Activated B cell treated with CpG ODN at 0.5 μM for 24 hours (primary cell): ENCODE measurements around the gene MICAL3. TPM values are rescaled to one million over a fixed set of nuclear protein-coding genes. Genes with fewer than 3 reads are reported as not detected.
"Not testable (repeated sequence)": the region's sequence is repeated elsewhere in the genome, so short reads cannot be mapped to it uniquely, and the experiment has no call there.

Experiments
- ATAC-seq: fragments of 200-7000 bp; cut with Tn5 transposase; one replicate; pipeline ENCODE4 v1.10.0; 2021; ENCODE audit warnings: low read depth, mild to moderate bottlenecking, moderate library complexity
- CTCF ChIA-PET: fragments of 350-600 bp; sonication (Branson Sonifier 250); formaldehyde crosslinking; loops from one replicate; lab custom pipeline; 2021; ENCODE audit warnings: antibody characterized with exemption; lab: Charles Lee
- POLR2A ChIA-PET: fragments of 350-600 bp; sonication (Branson Sonifier 250); formaldehyde crosslinking; loops from one replicate; lab custom pipeline; 2021; ENCODE audit warnings: antibody characterized with exemption; lab: Charles Lee
- DNase-seq: peaks from one replicate; pipeline ENCODE4 v3.0.0; 2022
- H3K27ac Mint-ChIP-seq: one replicate; pipeline ENCODE4 v1.8.0; 2020; ENCODE audit warnings: mixed read lengths
- H3K27me3 Mint-ChIP-seq: one replicate; pipeline ENCODE4 v1.8.0; 2021; ENCODE audit warnings: mixed read lengths
- H3K36me3 Mint-ChIP-seq: one replicate; pipeline ENCODE4 v1.8.0; 2021; ENCODE audit warnings: low read depth, mixed read lengths
- H3K4me1 Mint-ChIP-seq: one replicate; pipeline ENCODE4 v1.8.0; 2021; ENCODE audit warnings: mixed read lengths
- H3K4me3 Mint-ChIP-seq: one replicate; pipeline ENCODE4 v1.8.0; 2020; ENCODE audit warnings: mild to moderate bottlenecking, mixed read lengths
- H3K9me3 Mint-ChIP-seq: one replicate; pipeline ENCODE4 v1.8.0; 2020; ENCODE audit warnings: mixed read lengths
- CTCF ChIP-seq: fragments of 200-600 bp; IDR thresholded peaks from one replicate; pipeline ENCODE4 v1.8.0; 2022; ENCODE audit warnings: antibody characterized with exemption, mild to moderate bottlenecking
- intact Hi-C: fragments of 100-400 bp; cut with micrococcal nuclease; formaldehyde crosslinking; loops from one replicate; pipeline ENCODE4 v1.15.1; 2024
- total RNA-seq: library from RNA; stranded (reverse); gene quantifications from 2 replicates; pipeline ENCODE4 v1.2.3, GENCODE V29; 2022

The MICAL3 gene
- total RNA-seq, 1 donor from 2014 or later, result 257 TPM

GRCh38 chr22:18042685-18043084 is 18.3 kb upstream of the MICAL3 start:
- H3K4me3 Mint-ChIP-seq, result no peak overlapping the region
- no peak for TF ChIP-seq CTCF
- ATAC-seq, result no peak
- no peak for DNase-seq
- H3K9me3 Mint-ChIP-seq, result no peaks in the 10 kb centered on the region
- H3K36me3 Mint-ChIP-seq, result no peaks in the 10 kb centered on the region
- H3K27ac Mint-ChIP-seq, result no peak overlapping the region
- ChIA-PET CTCF (no interaction called here), POLR2A (no interaction called here)
- H3K27me3 Mint-ChIP-seq, result no peaks in the 10 kb centered on the region
- intact Hi-C loops, result no loop called here
- peaks cover 2% of the 10 kb centered on the region for H3K4me1 Mint-ChIP-seq

- CTCF ChIA-PET, H3K27me3 Mint-ChIP-seq, POLR2A ChIA-PET, DNase-seq, H3K9me3 Mint-ChIP-seq, intact Hi-C loops, H3K4me3 Mint-ChIP-seq, H3K4me1 Mint-ChIP-seq, H3K36me3 Mint-ChIP-seq, H3K27ac Mint-ChIP-seq, ATAC-seq: not testable (repeated sequence)
These were observed 16.5 kb upstream of the MICAL3 start for GRCh38 chr22:18040898-18041297.

GRCh38 chr22:18035751-18036150 is 11.4 kb upstream of the MICAL3 start:
- H3K4me3 Mint-ChIP-seq, result no peak overlapping the region
- intact Hi-C loops, result no loop called here
- POLR2A ChIA-PET, result no interaction called here
- no peaks in the 10 kb centered on the region for H3K9me3 Mint-ChIP-seq
- H3K27ac Mint-ChIP-seq, result no peak overlapping the region
- ATAC-seq (no peak), DNase-seq (no peak)
- TF ChIP-seq CTCF, result no peak
- no peaks in the 10 kb centered on the region for H3K27me3 Mint-ChIP-seq
- no peaks in the 10 kb centered on the region for H3K4me1 Mint-ChIP-seq
- CTCF ChIA-PET, result no interaction called here
- no peaks in the 10 kb centered on the region for H3K36me3 Mint-ChIP-seq

- CTCF ChIA-PET, result interaction anchor here (0.7 kb wide), 1 partner anchor 204 kb away, joined by 3 read pairs; no protein-coding TSS in a partner anchor
- POLR2A ChIA-PET, result no interaction called here
- no peak overlapping the region for H3K27ac Mint-ChIP-seq
These were observed 9.7 kb upstream of the MICAL3 start for GRCh38 chr22:18034076-18034475.

GRCh38 chr22:18033204-18033998 is 9.0 kb upstream of the MICAL3 start:
- Mint-ChIP-seq H3K27ac (no peak overlapping the region), H3K4me1 (no peaks in the 10 kb centered on the region), H3K4me3 (no peak overlapping the region), H3K27me3 (no peaks in the 10 kb centered on the region), H3K9me3 (no peaks in the 10 kb centered on the region), H3K36me3 (no peaks in the 10 kb centered on the region)
- no peak for DNase-seq
- ChIA-PET POLR2A (interaction anchor here (0.5 kb wide), 1 partner anchor 1062 kb away, joined by 6 read pairs; no protein-coding TSS in a partner anchor), CTCF (no interaction called here)
- ATAC-seq, result no peak
- no peak for TF ChIP-seq CTCF
- intact Hi-C loops, result no loop called here

More at GRCh38 chr22:18034076-18034475, 9.7 kb upstream of the MICAL3 start:
- intact Hi-C loops, result no loop called here
- TF ChIP-seq CTCF, result no peak
- DNase-seq, result no peak
- Mint-ChIP-seq H3K4me3 (no peak overlapping the region), H3K36me3 (no peaks in the 10 kb centered on the region), H3K4me1 (no peaks in the 10 kb centered on the region), H3K9me3 (no peaks in the 10 kb centered on the region), H3K27me3 (no peaks in the 10 kb centered on the region)
- no peak for ATAC-seq
